ENCODE results near the gene SCFD2.

DNA sequence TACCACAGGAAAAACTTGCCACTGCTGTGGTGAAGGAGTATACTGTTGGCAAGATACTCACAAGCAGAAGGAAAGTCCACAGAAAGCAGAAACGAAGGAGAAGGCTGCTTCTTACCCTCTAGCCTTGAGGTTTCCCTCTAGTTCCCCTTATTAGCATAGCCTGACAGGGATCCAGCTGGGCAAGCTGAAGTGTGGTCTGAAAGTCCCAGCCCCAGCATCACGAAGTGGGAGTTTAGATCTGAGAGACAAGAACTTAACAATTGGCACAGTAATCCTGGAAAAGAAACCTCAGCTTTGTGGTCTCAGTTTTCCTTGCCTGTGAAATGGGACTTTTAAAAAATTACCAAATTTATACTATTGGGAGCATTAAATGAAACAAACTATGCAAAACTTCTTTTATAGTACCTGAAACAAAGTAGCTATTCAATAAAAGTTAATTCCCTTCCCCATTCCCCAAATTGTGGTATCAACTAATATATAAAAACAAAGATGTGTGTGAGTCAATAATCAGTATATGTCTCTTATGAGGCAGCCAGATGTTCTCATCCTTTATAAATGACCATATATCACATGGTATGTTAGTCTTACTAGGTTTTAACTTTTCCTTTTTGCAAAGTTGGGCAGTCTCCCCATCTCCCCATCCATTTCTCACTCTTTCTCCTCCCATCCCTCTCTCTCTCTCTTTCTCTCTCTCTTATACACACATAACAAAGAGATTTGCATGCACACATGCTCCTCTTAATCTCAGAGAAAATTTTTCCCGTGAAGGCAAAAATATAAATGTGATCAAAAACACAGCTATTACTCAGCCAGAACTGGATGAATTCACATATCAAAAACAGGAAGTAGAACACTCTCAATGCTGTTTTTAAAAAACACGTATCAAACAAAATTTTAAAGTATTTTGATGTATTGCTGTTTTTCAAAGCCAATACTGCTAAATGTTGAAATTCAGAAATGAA is 57.8 kb downstream of the SCFD2 start:
- TF ChIP-seq GATA2 (IDR thresholded peaks at IDR 0.05; ENCODE audit: low read depth, low read length) (no peak), GATA3 (IDR thresholded peaks at IDR 0.05; ENCODE audit: low read depth, low read length) (no peak)

Data from SH-SY5Y (cell line).